Parathyroid adenoma (tissue), 2 donors: ENCODE data around the gene LRRC31.

Experiments used
- H2AFZ ChIP-seq: fragments of 300-600 bp; sonication (generic); one replicate; pipeline ENCODE4 v1.7.0; 2017; ENCODE audit warnings: antibody characterized with exemption, mild to moderate bottlenecking
- H3K27ac ChIP-seq: fragments of 300-600 bp; sonication (generic); one replicate; pipeline ENCODE4 v1.7.0; 2017
- H3K27me3 ChIP-seq: fragments of 300-600 bp; sonication (generic); one replicate; pipeline ENCODE4 v1.7.0; 2017; ENCODE audit warnings: low read length; ENCODE audit not compliant: control insufficient read depth, insufficient read depth
- H3K36me3 ChIP-seq: fragments of 300-600 bp; sonication (generic); one replicate; pipeline ENCODE4 v1.7.0; 2017; ENCODE audit warnings: low read length; ENCODE audit not compliant: control insufficient read depth, insufficient read depth
- H3K4me1 ChIP-seq: fragments of 300-600 bp; sonication (generic); one replicate; pipeline ENCODE4 v1.7.0; 2017; ENCODE audit warnings: control low read depth
- H3K4me2 ChIP-seq: fragments of 300-600 bp; sonication (generic); one replicate; pipeline ENCODE4 v1.7.0; 2017; ENCODE audit warnings: low read length
- H3K4me3 ChIP-seq: fragments of 300-600 bp; sonication (generic); one replicate; pipeline ENCODE4 v1.7.0; 2017; ENCODE audit warnings: low read depth, low read length
- H3K79me2 ChIP-seq: fragments of 300-600 bp; sonication (generic); one replicate; pipeline ENCODE4 v1.7.0; 2017; ENCODE audit warnings: control low read depth
- H3K9ac ChIP-seq: fragments of 300-600 bp; sonication (generic); one replicate; pipeline ENCODE4 v1.7.0; 2017; ENCODE audit warnings: mild to moderate bottlenecking
- H3K9me3 ChIP-seq: fragments of 300-600 bp; sonication (generic); one replicate; pipeline ENCODE4 v1.7.0; 2017; ENCODE audit warnings: low read length; ENCODE audit not compliant: control insufficient read depth
- CTCF ChIP-seq: fragments of 300-600 bp; sonication (generic); IDR thresholded peaks from one replicate; pipeline ENCODE4 v1.7.0; 2017; ENCODE audit warnings: antibody characterized with exemption, mild to moderate bottlenecking
- donor health status: primary hyperparathyroidism.

Gene LRRC31

DNA sequence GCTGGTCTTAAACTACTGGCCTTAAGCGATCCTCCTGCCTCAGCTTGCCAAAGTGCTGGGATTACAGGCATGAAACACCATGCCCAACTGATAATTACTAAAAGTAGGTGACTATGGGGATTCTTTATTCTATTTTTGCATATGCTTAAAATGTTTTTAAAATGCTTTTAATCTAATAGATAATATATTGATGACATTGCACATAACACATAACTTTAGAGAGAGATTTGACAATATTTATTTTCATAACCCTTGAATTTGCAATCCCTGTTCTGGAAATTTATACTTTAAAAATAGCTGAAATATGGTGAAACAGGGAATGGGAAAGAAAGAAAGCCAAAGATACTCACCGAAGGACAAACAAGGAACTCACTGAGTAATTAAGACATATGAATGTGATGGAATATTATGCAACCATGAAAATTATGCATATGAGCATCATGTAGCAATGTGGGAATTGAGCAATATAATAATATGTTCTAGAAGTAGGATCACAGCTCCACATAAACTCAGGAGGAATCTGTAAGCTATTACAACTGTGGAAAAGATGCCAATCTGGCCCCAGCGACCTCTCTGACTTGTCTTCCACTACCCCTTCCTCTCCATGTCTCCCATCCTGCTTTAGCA, 2.0 kb downstream of the LRRC31 start:
- no peaks in the 10 kb centered on the region for H3K9me3 ChIP-seq
- H3K36me3 ChIP-seq, result no peaks in the 10 kb centered on the region
- TF ChIP-seq CTCF, result no peak
- no peak overlapping the region for H3K4me3 ChIP-seq
- no peak overlapping the region for H3K4me2 ChIP-seq
- no peaks in the 10 kb centered on the region for H3K27me3 ChIP-seq
- H3K9ac ChIP-seq, result no peak overlapping the region
- H3K4me1 ChIP-seq, result no peaks in the 10 kb centered on the region
- no peaks in the 10 kb centered on the region for H3K79me2 ChIP-seq
- no peak overlapping the region for H3K27ac ChIP-seq
- H2AFZ ChIP-seq, result no peak overlapping the region

- TF ChIP-seq CTCF, result no peak
- no peak overlapping the region for H3K4me3 ChIP-seq
- no peaks in the 10 kb centered on the region for H3K9me3 ChIP-seq
- H2AFZ ChIP-seq, result no peak overlapping the region
- no peak overlapping the region for H3K27ac ChIP-seq
- H3K79me2 ChIP-seq, result no peaks in the 10 kb centered on the region
- no peak overlapping the region for H3K9ac ChIP-seq
- H3K4me1 ChIP-seq, result no peaks in the 10 kb centered on the region
- no peaks in the 10 kb centered on the region for H3K36me3 ChIP-seq
- H3K4me2 ChIP-seq, result no peak overlapping the region
- H3K27me3 ChIP-seq, result no peaks in the 10 kb centered on the region
Observed at GRCh38 chr3:169865176-169865767, 4.5 kb downstream of the LRRC31 start.

DNA sequence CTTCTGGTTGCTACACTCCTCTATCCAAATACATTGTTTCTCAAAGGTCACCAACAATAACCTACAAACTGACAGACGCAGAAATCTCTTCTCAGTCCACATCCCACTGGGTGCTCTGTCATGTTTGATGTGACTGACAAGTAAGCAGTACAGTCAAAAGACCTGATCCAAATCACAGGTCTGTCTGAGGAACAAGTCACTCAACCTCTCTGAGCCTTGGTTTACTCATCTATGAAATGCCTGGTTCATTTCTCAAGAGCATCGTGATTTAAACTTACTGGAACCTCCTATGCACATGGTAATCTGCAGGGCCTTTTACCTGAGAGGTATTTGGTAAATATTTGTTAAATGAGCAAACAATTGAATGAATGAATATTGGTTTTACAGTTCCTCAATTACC, 5.5 kb downstream of the LRRC31 start:
- Histone ChIP-seq H3K27ac (no peak overlapping the region), H3K9ac (no peak overlapping the region), H2AFZ (no peak overlapping the region), H3K79me2 (no peaks in the 10 kb centered on the region), H3K27me3 (no peaks in the 10 kb centered on the region), H3K4me2 (no peak overlapping the region), H3K4me3 (no peak overlapping the region), H3K36me3 (no peaks in the 10 kb centered on the region), H3K9me3 (no peaks in the 10 kb centered on the region), H3K4me1 (no peaks in the 10 kb centered on the region)
- TF ChIP-seq CTCF, result no peak

DNA sequence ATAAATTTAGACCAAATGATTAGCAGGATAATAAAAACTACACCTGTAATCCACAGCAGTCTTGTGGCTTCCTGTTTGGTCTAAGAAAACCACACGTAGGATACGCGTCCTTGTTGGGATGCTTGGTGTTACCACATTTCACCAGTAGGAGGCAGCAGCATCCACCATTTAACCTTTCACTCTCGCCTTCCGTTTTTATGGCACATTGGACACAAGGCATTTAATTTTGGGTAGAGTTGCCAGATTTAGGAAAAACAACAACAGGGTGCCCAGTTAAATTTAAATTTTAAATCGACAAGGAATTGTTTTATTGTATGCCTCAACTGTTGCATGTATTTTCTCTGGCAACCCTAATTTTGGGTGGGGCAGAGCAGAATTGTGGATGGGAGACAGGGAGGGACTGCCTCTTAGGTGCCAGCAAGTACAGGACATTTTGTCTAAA, 6.3 kb downstream of the LRRC31 start:
- peak; percentile 90 for TF ChIP-seq CTCF
- Histone ChIP-seq H2AFZ (peak overlapping the region; percentile 56), H3K4me1 (no peaks in the 10 kb centered on the region), H3K9me3 (no peaks in the 10 kb centered on the region), H3K27ac (no peak overlapping the region), H3K36me3 (no peaks in the 10 kb centered on the region), H3K4me3 (no peak overlapping the region), H3K79me2 (no peaks in the 10 kb centered on the region), H3K4me2 (no peak overlapping the region), H3K27me3 (no peaks in the 10 kb centered on the region), H3K9ac (no peak overlapping the region)

GRCh38 chr3:169861871-169862270, 7.9 kb downstream of the LRRC31 start:
- H3K4me2 ChIP-seq, result no peak overlapping the region
- no peak overlapping the region for H3K27ac ChIP-seq
- no peak overlapping the region for H3K9ac ChIP-seq
- H3K79me2 ChIP-seq, result no peaks in the 10 kb centered on the region
- no peak overlapping the region for H3K4me3 ChIP-seq
- H2AFZ ChIP-seq, result no peak overlapping the region
- TF ChIP-seq CTCF, result no peak
- no peaks in the 10 kb centered on the region for H3K4me1 ChIP-seq
- H3K27me3 ChIP-seq, result no peaks in the 10 kb centered on the region
- H3K36me3 ChIP-seq, result no peaks in the 10 kb centered on the region
- H3K9me3 ChIP-seq, result no peaks in the 10 kb centered on the region
